ENCODE data around the gene GNAO1. TPM values are rescaled to one million over a fixed set of nuclear protein-coding genes. Genes with fewer than 3 reads are reported as not detected.

GNAO1 gene
- polyA plus RNA-seq, 1 donor from 2014 or later, result 31.5 TPM

GRCh38 chr16:56198006-56198754 is 6.9 kb downstream of the GNAO1 start:
- Histone ChIP-seq H3K9me2 (ENCODE audit: insufficient read depth, low read length) (no peaks in the 10 kb centered on the region), H3K4me2 (ENCODE audit: low read length) (peak overlapping the region; percentile 57), H3K79me2 (replicated peaks; ENCODE audit: insufficient read depth, low read length) (peaks cover 85% of the 10 kb centered on the region), H3F3A (ENCODE audit: insufficient read depth, low read length, poor library complexity, severe bottlenecking) (no peaks in the 10 kb centered on the region), H3K9ac (ENCODE audit: low read length) (no peak overlapping the region), H3K4me3 (ENCODE audit: low read length) (peak overlapping the region; percentile 94), H3K9me3 (ENCODE audit: low read length) (no peaks in the 10 kb centered on the region), H3K36me3 (ENCODE audit: insufficient read depth, low read length) (peaks cover 6% of the 10 kb centered on the region), H4K20me1 (ENCODE audit: insufficient read depth) (peaks cover 25% of the 10 kb centered on the region), H3K27ac (ENCODE audit: low read length) (peak overlapping the region; percentile 53), H2AFZ (ENCODE audit: low read depth, low read length) (no peak overlapping the region), H3K27me3 (ENCODE audit: insufficient read depth, low read depth, low read length) (no peaks in the 10 kb centered on the region)
- TF ChIP-seq MXI1 (conservative IDR thresholded peaks at IDR 0.05; ENCODE audit: poor library complexity, severe bottlenecking) (no peak), SMC3 (conservative IDR thresholded peaks at IDR 0.05; ENCODE audit: poor library complexity) (no peak)

GRCh38 chr16:56198755-56199114 is 7.4 kb downstream of the GNAO1 start:
- Histone ChIP-seq H3K36me3 (ENCODE audit: insufficient read depth, low read length) (peaks cover 6% of the 10 kb centered on the region), H3K9me3 (ENCODE audit: low read length) (no peaks in the 10 kb centered on the region), H4K20me1 (ENCODE audit: insufficient read depth) (peaks cover 26% of the 10 kb centered on the region), H3K79me2 (replicated peaks; ENCODE audit: insufficient read depth, low read length) (peaks cover 85% of the 10 kb centered on the region), H3K4me2 (ENCODE audit: low read length) (no peak overlapping the region), H3K4me3 (ENCODE audit: low read length) (peak overlapping the region; percentile 94), H2AFZ (ENCODE audit: low read depth, low read length) (no peak overlapping the region), H3K9ac (ENCODE audit: low read length) (no peak overlapping the region), H3F3A (ENCODE audit: insufficient read depth, low read length, poor library complexity, severe bottlenecking) (no peaks in the 10 kb centered on the region), H3K9me2 (ENCODE audit: insufficient read depth, low read length) (no peaks in the 10 kb centered on the region), H3K27me3 (ENCODE audit: insufficient read depth, low read depth, low read length) (no peaks in the 10 kb centered on the region), H3K27ac (ENCODE audit: low read length) (no peak overlapping the region)
- no peak for TF ChIP-seq TAF1 (IDR thresholded peaks at IDR 0.05; ENCODE audit: low read depth)
- TF ChIP-seq EZH2 (IDR thresholded peaks at IDR 0.05; ENCODE audit: borderline replicate concordance, insufficient read depth, low read length, poor library complexity, severe bottlenecking), result no peak

DNA sequence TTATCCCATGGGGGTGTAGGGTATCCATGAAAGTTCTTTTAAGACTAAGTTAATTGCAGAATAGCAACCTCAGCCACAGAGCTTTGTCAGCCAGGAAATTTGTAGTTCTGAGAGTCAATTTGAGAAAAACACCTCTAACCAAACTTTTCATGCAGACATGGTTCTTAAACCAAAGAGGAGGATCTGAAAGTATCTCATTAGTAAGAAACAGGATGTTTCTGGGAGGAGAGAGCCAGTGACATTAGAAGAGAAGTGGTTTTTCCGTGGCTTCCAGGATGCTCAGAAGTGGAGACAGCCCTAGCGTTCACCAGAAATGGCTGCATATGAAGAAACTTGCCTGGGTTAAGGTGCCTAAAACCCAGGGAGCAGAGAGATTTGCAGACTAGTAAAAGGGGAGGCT is 7.9 kb downstream of the GNAO1 start:
- H3F3A ChIP-seq (ENCODE audit: insufficient read depth, low read length, poor library complexity, severe bottlenecking), result no peaks in the 10 kb centered on the region
- H3K79me2 ChIP-seq (replicated peaks; ENCODE audit: insufficient read depth, low read length), result peaks cover 84% of the 10 kb centered on the region
- no peaks in the 10 kb centered on the region for H3K9me3 ChIP-seq (ENCODE audit: low read length)
- no peak overlapping the region for H2AFZ ChIP-seq (ENCODE audit: low read depth, low read length)
- no peaks in the 10 kb centered on the region for H3K27me3 ChIP-seq (ENCODE audit: insufficient read depth, low read depth, low read length)
- peaks cover 6% of the 10 kb centered on the region for H3K36me3 ChIP-seq (ENCODE audit: insufficient read depth, low read length)
- no peak overlapping the region for H3K27ac ChIP-seq (ENCODE audit: low read length)
- no peaks in the 10 kb centered on the region for H3K9me2 ChIP-seq (ENCODE audit: insufficient read depth, low read length)
- H3K4me3 ChIP-seq (ENCODE audit: low read length), result no peak overlapping the region
- no peak overlapping the region for H3K9ac ChIP-seq (ENCODE audit: low read length)
- peaks cover 31% of the 10 kb centered on the region for H4K20me1 ChIP-seq (ENCODE audit: insufficient read depth)
- no peak for TF ChIP-seq MXI1 (conservative IDR thresholded peaks at IDR 0.05; ENCODE audit: poor library complexity, severe bottlenecking)
- no peak for TF ChIP-seq RAD21 (conservative IDR thresholded peaks at IDR 0.05)
- no peak for TF ChIP-seq EP300 (conservative IDR thresholded peaks at IDR 0.05; ENCODE audit: poor library complexity, severe bottlenecking)
- TF ChIP-seq TAF1 (IDR thresholded peaks at IDR 0.05; ENCODE audit: low read depth), result no peak
- TF ChIP-seq, protein P1, sequence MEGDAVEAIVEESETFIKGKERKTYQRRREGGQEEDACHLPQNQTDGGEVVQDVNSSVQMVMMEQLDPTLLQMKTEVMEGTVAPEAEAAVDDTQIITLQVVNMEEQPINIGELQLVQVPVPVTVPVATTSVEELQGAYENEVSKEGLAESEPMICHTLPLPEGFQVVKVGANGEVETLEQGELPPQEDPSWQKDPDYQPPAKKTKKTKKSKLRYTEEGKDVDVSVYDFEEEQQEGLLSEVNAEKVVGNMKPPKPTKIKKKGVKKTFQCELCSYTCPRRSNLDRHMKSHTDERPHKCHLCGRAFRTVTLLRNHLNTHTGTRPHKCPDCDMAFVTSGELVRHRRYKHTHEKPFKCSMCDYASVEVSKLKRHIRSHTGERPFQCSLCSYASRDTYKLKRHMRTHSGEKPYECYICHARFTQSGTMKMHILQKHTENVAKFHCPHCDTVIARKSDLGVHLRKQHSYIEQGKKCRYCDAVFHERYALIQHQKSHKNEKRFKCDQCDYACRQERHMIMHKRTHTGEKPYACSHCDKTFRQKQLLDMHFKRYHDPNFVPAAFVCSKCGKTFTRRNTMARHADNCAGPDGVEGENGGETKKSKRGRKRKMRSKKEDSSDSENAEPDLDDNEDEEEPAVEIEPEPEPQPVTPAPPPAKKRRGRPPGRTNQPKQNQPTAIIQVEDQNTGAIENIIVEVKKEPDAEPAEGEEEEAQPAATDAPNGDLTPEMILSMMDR (IDR thresholded peaks at IDR 0.05; ENCODE audit: poor library complexity, severe bottlenecking), result no peak
- no peak for TF ChIP-seq SMC3 (conservative IDR thresholded peaks at IDR 0.05; ENCODE audit: poor library complexity)
- TF ChIP-seq REST (IDR thresholded peaks at IDR 0.05; ENCODE audit: borderline replicate concordance), result no peak
- no peak for TF ChIP-seq POLR2AphosphoS5 (IDR thresholded peaks at IDR 0.05)
- TF ChIP-seq EZH2 (IDR thresholded peaks at IDR 0.05; ENCODE audit: borderline replicate concordance, insufficient read depth, low read length, poor library complexity, severe bottlenecking), result no peak
- H3K4me2 ChIP-seq (ENCODE audit: low read length), result no peak overlapping the region
